ENCODE measurements around the gene CARM1. TPM values are rescaled to one million over a fixed set of nuclear protein-coding genes. Genes with fewer than 3 reads are reported as not detected.

CARM1 gene
- polyA plus RNA-seq, 1 experiment, result 23.5 TPM

DNA sequence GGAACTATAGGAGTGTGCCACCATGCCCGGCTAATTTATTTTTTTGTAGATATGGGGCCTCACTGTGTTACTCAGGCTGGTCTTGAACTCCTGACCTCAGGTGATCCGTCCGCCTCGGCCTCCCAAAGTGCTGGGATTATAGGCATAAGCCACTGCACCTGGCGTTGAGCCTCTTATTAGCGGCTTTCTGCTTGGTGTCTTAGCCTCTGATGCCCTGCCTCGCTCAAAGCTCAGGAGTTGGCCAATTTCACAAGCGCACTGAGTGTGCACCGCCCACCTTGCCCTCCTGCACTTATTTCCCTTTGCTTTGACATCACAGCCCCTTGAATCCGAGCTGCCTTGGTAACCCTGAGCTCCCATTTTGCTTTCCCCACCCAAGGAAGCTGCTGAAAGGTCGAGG, 47.0 kb downstream of the CARM1 start:
- ChIA-PET POLR2A (no interaction called here), CTCF (interaction anchor here (0.8 kb wide), 1 partner anchor 54 kb away, joined by 3 read pairs; no protein-coding TSS in a partner anchor)
- TF ChIP-seq CTCF (IDR thresholded peaks at IDR 0.05; ENCODE audit: low read depth, low read length), result no peak
- H3K27ac ChIP-seq (ENCODE audit: low read depth, low read length), result no peak overlapping the region
- no peaks in the 10 kb centered on the region; the same call in 1 of the 2 replicates for H3K9me3 ChIP-seq (ENCODE audit: control insufficient read depth, insufficient read depth, low read length)
- H3K27me3 ChIP-seq (ENCODE audit: control insufficient read depth, insufficient read depth, low read length), result no peaks in the 10 kb centered on the region
- no peak for DNase-seq (ENCODE audit: low read depth, low spot score)
- H3K4me3 ChIP-seq (ENCODE audit: low read depth, low read length), result no peak overlapping the region

GRCh38 chr19:10919352-10920287, 48.3 kb downstream of the CARM1 start:
- H3K27me3 ChIP-seq (ENCODE audit: control insufficient read depth, insufficient read depth, low read length), result no peaks in the 10 kb centered on the region
- no peak overlapping the region for H3K27ac ChIP-seq (ENCODE audit: low read depth, low read length)
- no peak overlapping the region for H3K4me3 ChIP-seq (ENCODE audit: low read depth, low read length)
- POLR2A ChIA-PET, result no interaction called here
- CTCF ChIA-PET, result no interaction called here
- no peaks in the 10 kb centered on the region; the same call in 1 of the 2 replicates for H3K9me3 ChIP-seq (ENCODE audit: control insufficient read depth, insufficient read depth, low read length)
- no peak for TF ChIP-seq CTCF (IDR thresholded peaks at IDR 0.05; ENCODE audit: low read depth, low read length)
- no peak for DNase-seq (ENCODE audit: low read depth, low spot score)

DNA sequence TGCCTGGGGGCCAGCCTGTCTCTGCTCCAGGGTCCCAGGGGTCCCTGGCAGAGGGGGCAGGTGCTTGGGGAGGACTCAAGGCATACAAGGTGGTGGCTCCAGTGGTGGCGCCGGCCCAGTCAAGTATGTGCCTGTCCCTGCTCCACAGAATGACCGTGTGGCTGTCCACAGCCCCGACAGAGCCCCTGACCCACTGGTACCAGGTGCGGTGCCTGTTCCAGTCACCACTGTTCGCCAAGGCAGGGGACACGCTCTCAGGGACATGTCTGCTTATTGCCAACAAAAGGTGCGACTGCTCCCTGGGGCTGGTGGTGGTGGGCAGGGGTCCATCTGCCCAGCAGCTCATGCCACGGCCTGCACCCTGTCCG, 48.9 kb downstream of the CARM1 start:
- TF ChIP-seq CTCF (IDR thresholded peaks at IDR 0.05; ENCODE audit: low read depth, low read length), result no peak
- CTCF ChIA-PET, result no interaction called here

GRCh38 chr19:10920781-10921180, 49.4 kb downstream of the CARM1 start:
- TF ChIP-seq CTCF (IDR thresholded peaks at IDR 0.05; ENCODE audit: low read depth, low read length), result no peak
- ChIA-PET POLR2A (no interaction called here), CTCF (no interaction called here)
- Histone ChIP-seq H3K27me3 (ENCODE audit: control insufficient read depth, insufficient read depth, low read length) (no peaks in the 10 kb centered on the region), H3K9me3 (ENCODE audit: control insufficient read depth, insufficient read depth, low read length) (no peaks in the 10 kb centered on the region; the same call in 1 of the 2 replicates), H3K4me3 (ENCODE audit: low read depth, low read length) (no peak overlapping the region), H3K27ac (ENCODE audit: low read depth, low read length) (no peak overlapping the region)
- DNase-seq (ENCODE audit: low read depth, low spot score), result no peak

More for the DNA sequence above, 48.9 kb downstream of the CARM1 start:
- no peaks in the 10 kb centered on the region for H3K27me3 ChIP-seq (ENCODE audit: control insufficient read depth, insufficient read depth, low read length)
- H3K9me3 ChIP-seq (ENCODE audit: control insufficient read depth, insufficient read depth, low read length), result no peaks in the 10 kb centered on the region; the same call in 1 of the 2 replicates
- no peak for DNase-seq (ENCODE audit: low read depth, low spot score)
- POLR2A ChIA-PET, result no interaction called here
- no peak overlapping the region for H3K4me3 ChIP-seq (ENCODE audit: low read depth, low read length)
- H3K27ac ChIP-seq (ENCODE audit: low read depth, low read length), result no peak overlapping the region

GRCh38 chr19:10921199-10921909, 50.0 kb downstream of the CARM1 start:
- no peak for DNase-seq (ENCODE audit: low read depth, low spot score)
- no peak overlapping the region for H3K4me3 ChIP-seq (ENCODE audit: low read depth, low read length)
- no peak for TF ChIP-seq CTCF (IDR thresholded peaks at IDR 0.05; ENCODE audit: low read depth, low read length)
- H3K9me3 ChIP-seq (ENCODE audit: control insufficient read depth, insufficient read depth, low read length), result no peaks in the 10 kb centered on the region; the same call in 1 of the 2 replicates
- ChIA-PET CTCF (no interaction called here), POLR2A (no interaction called here)
- H3K27me3 ChIP-seq (ENCODE audit: control insufficient read depth, insufficient read depth, low read length), result no peaks in the 10 kb centered on the region
- H3K27ac ChIP-seq (ENCODE audit: low read depth, low read length), result no peak overlapping the region
